HepG2 (cell line): ENCODE data around the gene ZXDC.

ENCODE experiments used
- CEBPZ ChIP-seq: IDR thresholded peaks from 2 replicates; pipeline ENCODE4 v1.6.1; 2012; ENCODE audit warnings: low read length, improper control_type of control experiment
- HMGXB3 ChIP-seq: sonication (generic); formaldehyde crosslinking; IDR thresholded peaks from 2 replicates; pipeline ENCODE4 v1.4.0; 2020; ENCODE audit warnings: missing genetic modification reagents, borderline replicate concordance

GRCh38 chr3:126517986-126518778 is 42.5 kb upstream of the ZXDC start:
- TF ChIP-seq HMGXB3 (CRISPR knock-in tag) (no peak), CEBPZ (no peak)
